WERI-Rb-1 (cell line): ENCODE results near the gene ZNF330.

ENCODE experiments used
- DNase-seq: peaks from one replicate; pipeline ENCODE4 v3.0.0-alpha.2; 2020
- H3K27ac ChIP-seq: fragments of 250-450 bp; sonication (Bioruptor Pico); 2 replicates; pipeline ENCODE4 v1.5.1; 2020; ENCODE audit warnings: mild to moderate bottlenecking, moderate library complexity
- H3K27me3 ChIP-seq: fragments of 250-450 bp; sonication (Bioruptor Pico); 2 replicates; pipeline ENCODE4 v1.5.1; 2021; ENCODE audit warnings: mild to moderate bottlenecking, low read depth, moderate library complexity; ENCODE audit not compliant: insufficient read depth, severe bottlenecking
- H3K36me3 ChIP-seq: fragments of 250-450 bp; sonication (Bioruptor Pico); 2 replicates; pipeline ENCODE4 v1.5.1; 2020; ENCODE audit warnings: mild to moderate bottlenecking, moderate library complexity
- H3K4me3 ChIP-seq: 2 replicates; pipeline ENCODE4 v1.5.1; 2011; ENCODE audit warnings: low read depth, mild to moderate bottlenecking, control low read depth, low read length
- H3K9me3 ChIP-seq: fragments of 250-450 bp; sonication (Bioruptor Pico); 2 replicates; pipeline ENCODE4 v1.5.1; 2021; ENCODE audit warnings: mild to moderate bottlenecking, moderate library complexity; ENCODE audit not compliant: severe bottlenecking
- TF ChIP-seq, protein P1 (sequence below): IDR thresholded peaks from 2 replicates; pipeline ENCODE4 v1.5.1; 2011; ENCODE audit warnings: low read depth, mild to moderate bottlenecking, control low read depth, inconsistent platforms, low read length

The ZNF330 gene

DNA sequence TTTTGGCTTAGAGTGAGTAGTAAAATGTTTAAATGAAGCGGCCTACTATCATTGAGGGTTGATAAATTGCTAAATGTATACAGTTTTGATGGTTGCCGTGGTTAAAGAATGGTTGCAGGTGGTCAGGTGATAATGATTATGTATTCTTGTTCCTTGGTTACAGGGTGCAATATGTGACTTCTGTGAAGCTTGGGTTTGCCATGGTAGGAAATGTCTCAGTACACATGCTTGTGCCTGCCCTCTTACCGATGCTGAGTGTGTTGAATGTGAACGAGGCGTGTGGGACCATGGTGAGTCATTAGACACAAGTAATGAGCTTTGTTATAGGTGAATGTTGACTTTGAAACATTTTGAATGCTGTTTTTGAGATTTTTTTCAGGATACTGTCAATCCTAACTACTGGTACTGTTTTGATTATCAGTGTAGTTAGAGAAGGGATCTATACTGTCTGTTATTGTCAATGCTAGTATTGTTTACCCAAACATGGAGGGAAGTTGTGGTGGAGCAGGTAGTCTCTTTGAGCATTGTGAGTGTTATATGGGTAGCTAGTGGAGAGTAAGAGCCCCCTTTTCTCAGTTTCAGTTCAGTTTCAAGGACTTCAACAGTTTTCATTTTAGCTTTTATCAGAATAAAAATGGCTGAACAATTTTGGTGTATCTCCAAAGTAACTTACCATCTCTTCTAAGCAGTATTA is 8.9 kb downstream of the ZNF330 start:
- TF ChIP-seq, protein P1, sequence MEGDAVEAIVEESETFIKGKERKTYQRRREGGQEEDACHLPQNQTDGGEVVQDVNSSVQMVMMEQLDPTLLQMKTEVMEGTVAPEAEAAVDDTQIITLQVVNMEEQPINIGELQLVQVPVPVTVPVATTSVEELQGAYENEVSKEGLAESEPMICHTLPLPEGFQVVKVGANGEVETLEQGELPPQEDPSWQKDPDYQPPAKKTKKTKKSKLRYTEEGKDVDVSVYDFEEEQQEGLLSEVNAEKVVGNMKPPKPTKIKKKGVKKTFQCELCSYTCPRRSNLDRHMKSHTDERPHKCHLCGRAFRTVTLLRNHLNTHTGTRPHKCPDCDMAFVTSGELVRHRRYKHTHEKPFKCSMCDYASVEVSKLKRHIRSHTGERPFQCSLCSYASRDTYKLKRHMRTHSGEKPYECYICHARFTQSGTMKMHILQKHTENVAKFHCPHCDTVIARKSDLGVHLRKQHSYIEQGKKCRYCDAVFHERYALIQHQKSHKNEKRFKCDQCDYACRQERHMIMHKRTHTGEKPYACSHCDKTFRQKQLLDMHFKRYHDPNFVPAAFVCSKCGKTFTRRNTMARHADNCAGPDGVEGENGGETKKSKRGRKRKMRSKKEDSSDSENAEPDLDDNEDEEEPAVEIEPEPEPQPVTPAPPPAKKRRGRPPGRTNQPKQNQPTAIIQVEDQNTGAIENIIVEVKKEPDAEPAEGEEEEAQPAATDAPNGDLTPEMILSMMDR: no peak

GRCh38 chr4:141233673-141234072 is 13.0 kb downstream of the ZNF330 start:
- no peak overlapping the region for H3K27ac ChIP-seq
- H3K27me3 ChIP-seq: no peaks in the 10 kb centered on the region
- TF ChIP-seq, protein P1: no peak
- DNase-seq: no peak
- H3K9me3 ChIP-seq: no peaks in the 10 kb centered on the region
- H3K4me3 ChIP-seq: no peak overlapping the region
- peaks cover 53% of the 10 kb centered on the region for H3K36me3 ChIP-seq

More for the DNA sequence above, 8.9 kb downstream of the ZNF330 start:
- peaks cover 62% of the 10 kb centered on the region for H3K36me3 ChIP-seq
- no peaks in the 10 kb centered on the region for H3K27me3 ChIP-seq
- H3K4me3 ChIP-seq: no peak overlapping the region
- H3K27ac ChIP-seq: no peak overlapping the region
- no peak for DNase-seq
- H3K9me3 ChIP-seq: no peaks in the 10 kb centered on the region

GRCh38 chr4:141238186-141238585 is 17.5 kb downstream of the ZNF330 start:
- Histone ChIP-seq H3K36me3 (peaks cover 17% of the 10 kb centered on the region), H3K27ac (no peak overlapping the region), H3K4me3 (no peak overlapping the region), H3K27me3 (no peaks in the 10 kb centered on the region), H3K9me3 (no peaks in the 10 kb centered on the region)
- TF ChIP-seq, protein P1: no peak
- no peak for DNase-seq

DNA sequence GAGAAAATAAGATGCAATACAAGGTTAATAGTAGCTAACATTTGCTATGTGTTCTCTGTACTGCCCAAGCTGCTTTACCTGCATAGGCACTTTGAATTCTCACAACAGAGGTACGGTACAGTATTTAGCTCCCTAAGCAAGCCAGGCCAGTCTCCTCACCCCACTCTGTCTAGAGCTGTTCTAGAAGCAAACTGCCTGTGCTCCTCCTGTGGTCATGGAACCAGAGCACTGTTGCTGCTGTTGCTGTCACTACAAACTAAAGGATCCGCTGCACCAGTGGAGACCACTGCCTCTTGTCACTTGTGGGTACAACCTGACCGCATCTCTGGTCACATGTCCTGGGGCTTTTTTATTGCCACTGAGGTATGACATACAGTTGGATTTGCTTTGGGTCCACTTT is 19.6 kb downstream of the ZNF330 start:
- TF ChIP-seq, protein P1: no peak
- H3K27me3 ChIP-seq: no peaks in the 10 kb centered on the region

GRCh38 chr4:141240671-141241070 is 20.0 kb downstream of the ZNF330 start:
- TF ChIP-seq, protein P1: no peak
- no peak for DNase-seq
- no peaks in the 10 kb centered on the region for H3K36me3 ChIP-seq
- H3K27ac ChIP-seq: no peak overlapping the region
- no peaks in the 10 kb centered on the region for H3K9me3 ChIP-seq
- no peak overlapping the region for H3K4me3 ChIP-seq
- no peaks in the 10 kb centered on the region for H3K27me3 ChIP-seq

More for the DNA sequence above, 19.6 kb downstream of the ZNF330 start:
- no peak for DNase-seq
- Histone ChIP-seq H3K27ac (no peak overlapping the region), H3K36me3 (no peaks in the 10 kb centered on the region), H3K4me3 (no peak overlapping the region), H3K9me3 (no peaks in the 10 kb centered on the region)

GRCh38 chr4:141241986-141242385 is 21.3 kb downstream of the ZNF330 start:
- no peaks in the 10 kb centered on the region for H3K9me3 ChIP-seq
- no peaks in the 10 kb centered on the region for H3K36me3 ChIP-seq
- H3K27ac ChIP-seq: no peak overlapping the region
- no peaks in the 10 kb centered on the region for H3K27me3 ChIP-seq
- TF ChIP-seq, protein P1: no peak
- H3K4me3 ChIP-seq: no peak overlapping the region
- DNase-seq: no peak
